Left forelimb (tissue), 1 donor: ENCODE results near the gene PLPPR3.

Experiments
- DNase-seq: peaks from one replicate; pipeline ENCODE4 v3.0.0-alpha.2; 2018; ENCODE audit warnings: low spot score

Gene PLPPR3

DNA sequence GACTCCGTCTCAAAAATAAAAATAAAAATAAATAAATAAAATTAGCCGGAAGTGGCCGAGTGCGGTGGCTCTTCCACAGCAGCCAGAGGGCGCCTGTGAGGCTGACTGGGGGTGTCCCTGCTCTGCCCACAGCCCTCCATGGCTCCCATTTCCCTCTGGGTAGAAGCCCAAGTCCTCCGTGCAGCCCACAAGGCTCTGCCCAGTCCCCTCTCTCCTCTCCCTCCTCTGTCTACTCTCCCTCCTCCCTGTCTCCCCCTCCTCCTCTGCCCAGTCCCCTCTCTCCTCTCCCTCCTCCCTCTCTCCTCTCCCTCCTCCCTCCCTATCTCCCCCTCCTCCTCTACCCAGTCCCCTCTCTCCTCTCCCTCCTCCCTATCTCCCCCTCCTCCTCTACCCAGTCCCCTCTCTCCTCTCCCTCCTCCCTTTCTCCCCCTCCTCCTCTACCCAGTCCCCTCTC lies 50.4 kb downstream of the PLPPR3 start:
- DNase-seq: no peak

DNA sequence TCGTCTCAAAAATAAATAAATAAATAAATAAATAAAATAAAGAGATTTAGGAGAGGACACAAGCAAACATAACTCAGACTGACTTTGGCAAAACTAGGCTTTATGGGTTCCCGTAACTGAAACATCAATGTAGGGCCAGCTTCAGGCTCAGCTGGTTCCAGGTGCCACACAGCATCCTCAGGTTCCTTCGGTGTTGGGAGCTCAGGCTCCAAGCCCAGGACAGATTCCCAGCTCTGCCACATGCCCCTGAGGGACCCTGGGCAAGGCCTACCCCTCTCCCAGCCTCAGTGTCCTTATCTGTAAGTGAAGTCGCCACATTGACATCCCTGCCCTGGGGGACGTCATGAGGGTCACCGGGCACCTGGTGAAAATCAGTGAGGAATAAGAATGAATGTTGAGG lies 52.1 kb downstream of the PLPPR3 start:
- DNase-seq: no peak

DNA sequence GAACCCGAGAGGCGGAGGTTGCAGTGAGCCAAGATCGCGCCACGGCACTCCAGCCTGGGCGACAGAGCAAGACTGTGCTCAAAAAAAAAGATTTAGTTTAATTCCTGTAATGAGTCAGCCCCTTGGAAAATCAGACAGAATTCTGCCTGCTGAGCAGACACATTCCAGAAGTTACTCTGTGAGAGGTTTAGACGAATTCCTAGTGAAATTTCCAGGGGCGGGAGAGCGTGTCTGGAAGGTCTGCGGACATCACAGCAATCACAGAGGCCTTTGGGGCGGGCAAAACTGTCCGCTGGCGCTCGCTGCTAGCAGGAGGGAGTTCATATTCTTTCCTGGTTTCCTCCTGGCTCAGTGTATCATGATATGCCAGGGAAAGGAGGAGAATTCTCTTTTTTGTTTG lies 53.3 kb downstream of the PLPPR3 start:
- no peak for DNase-seq

DNA sequence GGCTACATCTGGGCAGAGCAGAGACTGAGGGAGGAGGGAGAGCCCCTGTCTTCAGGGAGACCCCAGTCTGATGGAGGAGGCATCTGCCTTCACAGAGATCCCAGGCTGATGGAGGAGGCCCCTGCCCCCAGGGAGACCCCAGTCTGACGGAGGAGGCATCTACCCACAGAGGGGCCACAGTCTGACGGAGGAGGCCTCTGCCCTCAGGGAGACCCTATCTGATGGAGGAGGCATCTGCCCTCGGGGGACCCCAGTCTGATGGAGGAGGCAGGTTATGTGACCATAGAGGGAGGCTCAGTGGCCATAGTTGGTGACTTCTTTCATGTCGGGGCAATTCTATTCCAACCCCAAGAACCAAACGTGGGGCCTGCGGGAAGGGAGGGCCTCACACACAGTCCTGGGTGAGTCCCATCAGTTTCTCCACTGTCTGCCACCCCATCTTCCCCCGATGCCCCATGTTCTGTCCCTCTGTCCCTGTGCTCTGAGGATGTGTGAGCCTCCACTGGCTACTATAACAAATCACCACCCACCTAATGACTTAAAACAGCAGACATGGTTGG lies 56.5 kb downstream of the PLPPR3 start:
- DNase-seq: no peak

DNA sequence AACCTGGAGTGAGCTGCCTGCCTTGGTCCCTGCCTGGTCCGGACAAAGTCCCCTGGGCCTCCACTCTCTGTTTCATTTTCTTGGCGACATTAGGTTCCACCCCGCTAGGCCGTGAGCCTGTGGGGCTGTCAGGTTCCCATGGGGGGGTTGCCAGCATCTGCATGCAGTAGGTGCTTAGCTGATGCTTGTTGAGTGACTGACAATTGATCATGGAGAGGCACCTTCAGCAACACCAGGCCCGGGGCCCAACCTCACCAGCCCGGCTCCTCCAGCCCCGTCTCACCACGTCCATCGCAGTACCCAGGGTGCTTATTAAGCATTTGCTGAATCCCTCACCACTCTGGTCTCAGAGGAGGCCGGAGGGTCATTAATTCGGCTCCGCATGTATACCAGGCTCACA lies 57.5 kb downstream of the PLPPR3 start:
- DNase-seq: no peak

DNA sequence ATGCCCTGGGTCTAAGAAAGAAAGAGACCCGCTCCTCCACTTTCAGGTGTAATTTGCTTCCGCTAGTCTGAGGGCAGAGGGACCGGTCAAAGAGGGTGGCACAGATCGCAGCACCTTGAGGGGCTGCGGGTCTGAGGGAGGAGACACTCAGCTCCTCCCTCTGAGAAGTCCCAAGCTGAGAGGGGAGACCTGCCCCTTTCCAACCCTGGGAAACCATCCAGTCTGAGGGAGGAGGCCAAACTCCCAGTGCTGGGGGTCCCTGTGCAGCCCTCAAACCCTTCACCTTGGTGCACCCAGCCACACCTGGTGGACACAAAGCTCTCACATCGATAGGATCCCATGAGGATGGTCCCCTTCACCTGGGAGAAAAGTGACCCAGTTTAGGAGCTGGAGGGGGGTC lies 57.9 kb downstream of the PLPPR3 start:
- no peak for DNase-seq

DNA sequence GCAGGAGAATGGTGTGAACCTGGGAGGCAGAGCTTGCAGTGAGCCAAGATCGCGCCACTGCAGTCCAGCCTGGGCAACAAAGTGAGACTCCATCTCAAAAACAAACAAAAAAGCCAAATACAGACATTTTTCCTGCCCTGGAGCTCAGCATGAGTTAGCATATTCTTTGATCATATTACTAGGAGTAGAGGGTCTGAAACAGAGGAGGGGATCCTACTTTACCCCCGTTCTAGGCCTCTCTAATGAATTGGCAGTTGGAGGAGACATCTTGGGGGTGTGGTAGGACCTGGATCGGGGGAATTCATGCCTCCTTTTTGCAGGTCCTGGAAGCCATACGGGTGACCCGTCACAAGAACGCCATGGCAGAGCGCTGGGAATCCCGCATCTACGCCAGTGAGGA lies 58.6 kb downstream of the PLPPR3 start:
- DNase-seq: no peak
